K562 (cell line): ENCODE measurements around the gene ZNF668. TPM values are rescaled to one million over a fixed set of nuclear protein-coding genes. Genes with fewer than 3 reads are reported as not detected.
"Not testable (repeated sequence)": the region's sequence is repeated elsewhere in the genome, so short reads cannot be mapped to it uniquely, and the experiment has no call there.

Experiments used
- ATAC-seq: fragments of 200-7000 bp; cut with Tn5 transposase; 3 replicates; pipeline ENCODE4 v1.9.1; 2020; ENCODE audit warnings: moderate library complexity
- BruUV-seq: library from RNA; stranded (reverse); fragments of 400-500 nt; replicated peaks from 2 replicates; lab custom pipeline; 2021; lab: Mats Ljungman, UMichigan
- CTCF ChIA-PET: fragments of 300-600 bp; formaldehyde crosslinking; extraction: SDS; loops from one replicate; lab custom pipeline; 2021; ENCODE audit warnings: low intra/inter-chr PET ratio; lab: Yijun Ruan, JAX
- POLR2A ChIA-PET: fragments of 300-600, 350-650 bp; sonication (Branson Sonifier 250); formaldehyde crosslinking; extraction: SDS; loops from one replicate; lab custom pipeline; 2021; ENCODE audit warnings: antibody characterized with exemption, inconsistent platforms; lab: Yijun Ruan, JAX
- DNase-seq, 4 experiments: peaks; one replicate each; pipeline versions ENCODE4 v3.0.0 to v3.0.0-alpha.2; 2011 to 2018; ENCODE audit warnings: low spot score in 3 of 4, mixed read lengths in 3 of 4; ENCODE audit errors: extremely low read depth in 1 of 4
- FAIRE-seq: peaks from 2 replicates; lab custom pipeline; 2011; peaks lifted over from hg19 to GRCh38; lab: Jason Lieb, UNC
- H2AFZ ChIP-seq: 2 replicates; pipeline ENCODE4 v1.6.0; 2011; ENCODE audit warnings: low read depth, low read length, control low read depth, inconsistent platforms
- H3K27ac ChIP-seq: fragments of 200-600 bp; 3 replicates; pipeline ENCODE4 v1.8.0; 2011; ENCODE audit warnings: low read depth, mild to moderate bottlenecking, control low read depth, inconsistent platforms, low read length, moderate library complexity, mixed read lengths; ENCODE audit errors: extremely low read depth
- H3K27me3 ChIP-seq, 2 experiments: fragments of 300-600 bp in 1 of 2; 2 replicates in 1 of 2; 3 replicates in 1 of 2; pipeline versions ENCODE4 v1.6.0 to v1.8.0; 2011; ENCODE audit warnings: inconsistent platforms in 2 of 2, low read length in 2 of 2, mild to moderate bottlenecking in 1 of 2, mixed read lengths in 1 of 2, moderate library complexity in 1 of 2; ENCODE audit not compliant: control insufficient read depth in 2 of 2, insufficient read depth in 2 of 2
- H3K36me3 ChIP-seq: fragments of 300-600 bp; 3 replicates; pipeline ENCODE4 v1.8.0; 2011; ENCODE audit warnings: mild to moderate bottlenecking, low read length, inconsistent platforms; ENCODE audit not compliant: control insufficient read depth, insufficient read depth
- H3K4me1 ChIP-seq, 2 experiments: fragments of 200-600 bp in 1 of 2; replicated peaks in 1 of 2; 2 replicates in 1 of 2; 3 replicates in 1 of 2; pipeline versions ENCODE4 v1.5.1 to v1.8.0; 2011; ENCODE audit warnings: inconsistent platforms in 2 of 2, low read length in 2 of 2, mild to moderate bottlenecking in 1 of 2, mixed read lengths in 1 of 2, moderate library complexity in 1 of 2; ENCODE audit not compliant: control insufficient read depth in 2 of 2, insufficient read depth in 2 of 2
- H3K4me2 ChIP-seq: 2 replicates; pipeline ENCODE4 v1.6.1; 2011; ENCODE audit warnings: low read length, control low read depth, inconsistent platforms, mixed read lengths; ENCODE audit not compliant: insufficient read depth
- H3K4me3 ChIP-seq: fragments of 200-600 bp; sonication (generic), shearing (Covaris generic); 2 replicates; pipeline ENCODE4 v1.5.1; 2016; ENCODE audit warnings: control low read depth, inconsistent platforms
- H3K79me2 ChIP-seq: fragments of 200-600 bp; 3 replicates; pipeline ENCODE4 v1.8.0; 2011; ENCODE audit warnings: low read length, inconsistent platforms; ENCODE audit not compliant: control insufficient read depth, insufficient read depth
- H3K9ac ChIP-seq, 2 experiments: 2 replicates each; pipeline versions ENCODE4 v1.6.0 to v1.6.1; 2011; ENCODE audit warnings: low read depth in 2 of 2, low read length in 2 of 2, control low read depth in 1 of 2, inconsistent platforms in 1 of 2, mild to moderate bottlenecking in 1 of 2, mixed read lengths in 1 of 2; ENCODE audit not compliant: insufficient read depth in 1 of 2
- H3K9me1 ChIP-seq: one replicate; pipeline ENCODE4 v1.6.0; 2011; ENCODE audit warnings: inconsistent platforms, mild to moderate bottlenecking, low read length, moderate library complexity; ENCODE audit not compliant: control insufficient read depth, insufficient read depth
- H3K9me3 ChIP-seq: replicated peaks from 2 replicates; pipeline ENCODE4 v1.5.1; 2011; ENCODE audit warnings: low read depth, low read length, inconsistent platforms; ENCODE audit not compliant: control insufficient read depth, insufficient read depth
- H4K20me1 ChIP-seq: replicated peaks from 2 replicates; pipeline ENCODE4 v1.6.1; 2011; ENCODE audit warnings: low read length, inconsistent platforms, mixed read lengths; ENCODE audit not compliant: control insufficient read depth, insufficient read depth
- ARID1B ChIP-seq: fragments of 450-650 bp; IDR thresholded peaks from 2 replicates; pipeline ENCODE4 v1.6.1; 2016; ENCODE audit warnings: antibody characterized with exemption, mild to moderate bottlenecking, inconsistent platforms
- CBFA2T2 ChIP-seq: fragments of 450-650 bp; conservative IDR thresholded peaks from 2 replicates; pipeline ENCODE4 v1.6.1; 2017; ENCODE audit warnings: mild to moderate bottlenecking
- CBFA2T3 ChIP-seq: fragments of 450-650 bp; IDR thresholded peaks from 2 replicates; pipeline ENCODE4 v1.6.1; 2017
- DPF2 ChIP-seq: fragments of 450-650 bp; IDR thresholded peaks from 2 replicates; pipeline ENCODE4 v1.6.1; 2016
- MTA2 ChIP-seq: fragments of 450-650 bp; IDR thresholded peaks from 2 replicates; pipeline ENCODE4 v1.6.1; 2016; ENCODE audit warnings: low read depth
- NCOR1 ChIP-seq: fragments of 450-650 bp; IDR thresholded peaks from 2 replicates; pipeline ENCODE4 v1.6.1; 2016; ENCODE audit warnings: mild to moderate bottlenecking, moderate library complexity
- SMARCA4 ChIP-seq: fragments of 450-650 bp; IDR thresholded peaks from 2 replicates; pipeline ENCODE4 v1.6.1; 2016
- TAL1 ChIP-seq: fragments of 450-650 bp; IDR thresholded peaks from 2 replicates; pipeline ENCODE4 v1.6.1; 2016; ENCODE audit warnings: mild to moderate bottlenecking
- TCF3 ChIP-seq: sonication (generic); formaldehyde crosslinking; IDR thresholded peaks from 2 replicates; pipeline ENCODE4 v1.4.0; 2020; ENCODE audit warnings: mild to moderate bottlenecking, missing genetic modification reagents
- TRIM24 ChIP-seq, 2 experiments: fragments of 450-650 bp; IDR thresholded peaks; 2 replicates each; pipeline ENCODE4 v1.6.1; 2016
- WGBS: fragments of 100-300 bp; shearing (Covaris generic); methylation state at CpG from one replicate; pipeline ENCODE4 v1.1.6; 2016; ENCODE audit warnings: low coverage, mixed read lengths; ENCODE audit not compliant: insufficient coverage; ENCODE audit errors: missing lambda C conversion rate; 5-methylcytosine and 5-hydroxymethylcytosine counted together
- in situ Hi-C: fragments of 300-500 bp; cut with MboI; formaldehyde crosslinking; loops from 4 replicates; pipeline ENCODE4 v1.15.0; 2018; ENCODE audit warnings: inconsistent platforms, mixed read lengths
- intact Hi-C: fragments of 100-400 bp; cut with micrococcal nuclease; formaldehyde crosslinking; loops from 2 replicates; pipeline ENCODE4 v1.14.2; 2022
- polyA plus RNA-seq, 8 experiments: library from polyadenylated mRNA; depleted of rRNA in 4 of 8; stranded (reverse) in 5 of 8; unstranded in 3 of 8; fragments of >200 nt; fragmentation: Nextera tagmentation in 2 of 8; fragmentation: Illumina TruSeq in 1 of 8; extraction: Ambion mirVana in 2 of 8; extraction: Trizol in 1 of 8; gene quantifications; 2 replicates each; pipeline versions ENCODE4 v1.2.1 to v1.2.3, GENCODE V29; 2011 to 2014; ENCODE audit warnings: inconsistent platforms in 1 of 8, missing spikeins in 1 of 8
- total RNA-seq, 7 experiments: library from RNA; depleted of rRNA in 6 of 7; stranded (reverse); fragments of >200 nt in 6 of 7; fragmentation: Illumina TruSeq in 2 of 7; extraction: Trizol in 2 of 7; gene quantifications; 2 replicates each; pipeline versions ENCODE4 v1.2.1 to v1.2.3, GENCODE V29; 2011 to 2021; ENCODE audit warnings: low replicate concordance in 1 of 7

The ZNF668 gene
- total and polyA plus RNA-seq, 9 of the 15 experiments (the other 6 are each of a cell fraction or from before 2014, with no cell fraction given), result 0.04 to 15.3 (median 3.8) TPM; not detected in 1

DNA sequence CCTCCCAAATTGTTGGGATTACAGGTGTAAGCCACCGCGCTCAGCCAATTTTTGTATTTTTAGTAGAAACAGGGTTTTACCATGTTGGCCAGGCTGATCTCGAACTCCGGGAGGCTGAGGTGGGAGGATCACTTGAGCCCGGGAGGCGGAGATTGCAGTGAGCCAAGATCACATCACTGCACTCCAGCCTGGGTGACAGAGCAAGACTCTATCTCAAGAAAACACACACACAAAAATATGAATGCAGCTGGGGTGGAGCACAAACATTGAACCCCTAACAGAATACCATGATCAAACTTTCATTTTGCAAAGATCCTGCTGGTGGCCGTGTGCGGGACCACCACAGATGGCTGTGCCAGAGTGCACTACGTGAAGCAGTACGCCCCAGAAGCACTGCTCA, 56.3 kb downstream of the ZNF668 start:
- H3K4me1 ChIP-seq, result peaks cover 2 to 13% of the 10 kb centered on the region in 2 experiments; a peak in 3 of 5 replicates
- in situ Hi-C loops, H3K9ac ChIP-seq, H3K4me3 ChIP-seq, H3K9me3 ChIP-seq, H3K9me1 ChIP-seq, CTCF ChIA-PET, H3K79me2 ChIP-seq, FAIRE-seq: not testable (repeated sequence)
- DNase-seq, result peak in 1 of 4 experiments; percentile 49
- 0 out of 2 replicates have a peak overlapping the region, but pooled peaks have one; percentile 7 for H2AFZ ChIP-seq
- TF ChIP-seq TAL1 (peak; percentile 74), TRIM24 (IDR thresholded peaks at IDR 0.05) (0 out of 4 replicates have a peak, but pooled peaks of 1 of the 2 experiments have one; percentile 34), CBFA2T2 (peak; percentile 60), SMARCA4 (peak; percentile 62; the same call in 1 of the 2 replicates), MTA2 (peak; percentile 43; the same call in 1 of the 2 replicates), NCOR1 (peak; percentile 18; the same call in 1 of the 2 replicates), DPF2 (peak; percentile 66), CBFA2T3 (peak; percentile 80), TCF3 (peak; percentile 69), ARID1B (peak; percentile 84)
- TF ChIP-seq, all 486 proteins: peak for 10; not testable (repeated sequence) for 476
- 46% methylated on average over 8 of the region's 10 CpGs for WGBS
- peak; percentile 71 for ATAC-seq
- H3K36me3 ChIP-seq, H4K20me1 ChIP-seq, H3K27ac ChIP-seq, POLR2A ChIA-PET, BruUV-seq, H3K27me3 ChIP-seq: not testable (repeated sequence)
- H3K4me2 ChIP-seq, result peak overlapping the region; percentile 43; the same call in 1 of the 2 replicates
- intact Hi-C loops, result loop anchor here (2.0 kb wide), 1 partner anchor 33 kb away; the partner anchor contains the start of gene HSD3B7
